Natural killer cell (primary cell): ENCODE results near the gene FDPS. TPM values are rescaled to one million over a fixed set of nuclear protein-coding genes. Genes with fewer than 3 reads are reported as not detected.

Experiments used
- ATAC-seq, 3 donors: fragments of 150-1000 bp in 2 of 3; fragments of 200-7000 bp in 1 of 3; cut with Tn5 transposase; 1 replicate in 1 of 3; 2 replicates in 2 of 3; pipeline ENCODE4 v1.10.0; 2021; ENCODE audit warnings: mild to moderate bottlenecking in 2 of 3, moderate library complexity in 2 of 3
- DNase-seq, 2 donors: peaks; one replicate each; pipeline versions ENCODE4 v3.0.0 to v3.0.0-alpha.2; 2013 to 2021; ENCODE audit warnings: mixed read lengths in 1 of 2
- H3K27ac ChIP-seq: one replicate; pipeline ENCODE4 v1.5.1; 2013; ENCODE audit warnings: mild to moderate bottlenecking, low read length
- H3K27me3 ChIP-seq: one replicate; pipeline ENCODE4 v1.6.1; 2013; ENCODE audit warnings: low read length; ENCODE audit not compliant: control insufficient read depth, insufficient read depth
- H3K36me3 ChIP-seq: one replicate; pipeline ENCODE4 v1.6.1; 2013; ENCODE audit warnings: low read length; ENCODE audit not compliant: control insufficient read depth, insufficient read depth
- H3K4me1 ChIP-seq: one replicate; pipeline ENCODE4 v1.6.1; 2013; ENCODE audit warnings: low read length; ENCODE audit not compliant: control insufficient read depth, insufficient read depth
- H3K4me3 ChIP-seq: one replicate; pipeline ENCODE4 v1.5.1; 2013; ENCODE audit warnings: low read length
- H3K9me3 ChIP-seq: one replicate; pipeline ENCODE4 v1.6.1; 2013; ENCODE audit warnings: low read length; ENCODE audit not compliant: control insufficient read depth, insufficient read depth
- H3K27ac Mint-ChIP-seq, 2 donors: one replicate each; pipeline ENCODE4 v1.8.0; 2022; ENCODE audit warnings: mild to moderate bottlenecking in 2 of 2, mixed read lengths in 2 of 2, moderate library complexity in 1 of 2
- H3K27me3 Mint-ChIP-seq, 2 donors: one replicate each; pipeline ENCODE4 v1.8.0; 2022; ENCODE audit warnings: low read depth in 2 of 2, mixed read lengths in 2 of 2
- H3K36me3 Mint-ChIP-seq: one replicate; pipeline ENCODE4 v1.8.0; 2022; ENCODE audit warnings: mixed read lengths
- H3K4me1 Mint-ChIP-seq, 2 donors: one replicate each; pipeline ENCODE4 v1.8.0; 2022; ENCODE audit warnings: mixed read lengths in 2 of 2
- H3K4me3 Mint-ChIP-seq: one replicate; pipeline ENCODE4 v1.8.0; 2022; ENCODE audit warnings: mild to moderate bottlenecking, moderate library complexity, mixed read lengths
- H3K9me3 Mint-ChIP-seq, 2 donors: one replicate each; pipeline ENCODE4 v1.8.0; 2022; ENCODE audit warnings: mixed read lengths in 2 of 2
- CTCF ChIP-seq: fragments of 200-600 bp; IDR thresholded peaks from one replicate; pipeline ENCODE4 v1.8.0; 2022; ENCODE audit warnings: antibody characterized with exemption
- WGBS: methylation state at CpG from one replicate; pipeline ENCODE4 v1.1.7; 2013; ENCODE audit warnings: missing lambda C conversion rate; ENCODE audit not compliant: insufficient coverage; 5-methylcytosine and 5-hydroxymethylcytosine counted together
- intact Hi-C: fragments of 100-400 bp; cut with micrococcal nuclease; formaldehyde crosslinking; loops from one replicate; pipeline ENCODE4 v1.14.2; 2022
- total RNA-seq, 4 donors: library from RNA; stranded (reverse); fragments of 120-200 nt in 1 of 4; gene quantifications; one replicate each; pipeline versions ENCODE4 v1.2.3 to v1.2.4, GENCODE V29; 2013 to 2022

FDPS gene
- total RNA-seq, 3 donors from 2014 or later (not counting 1 experiment from before 2014, with no cell fraction given): 105 to 110 (median 105) TPM

GRCh38 chr1:155294520-155295182, 14.0 kb upstream of the FDPS start:
- Histone ChIP-seq H3K4me1 (peaks cover 7% of the 10 kb centered on the region), H3K36me3 (no peaks in the 10 kb centered on the region), H3K27ac (no peak overlapping the region), H3K27me3 (peaks cover 12% of the 10 kb centered on the region), H3K9me3 (no peaks in the 10 kb centered on the region), H3K4me3 (no peak overlapping the region)
- no peak for DNase-seq
- no peak for TF ChIP-seq CTCF
- H3K4me1 Mint-ChIP-seq: peaks cover 0 to 4% of the 10 kb centered on the region in 2 donors
- ATAC-seq: peak in 1 of 3 donors; percentile 24
- no peaks in the 10 kb centered on the region for H3K36me3 Mint-ChIP-seq
- intact Hi-C loops: no loop called here
- WGBS: 31% methylated on average over 46 of the region's 46 CpGs
- H3K9me3 Mint-ChIP-seq: no peaks in the 10 kb centered on the region
- no peak overlapping the region for H3K4me3 Mint-ChIP-seq
- no peak overlapping the region for H3K27ac Mint-ChIP-seq
- H3K27me3 Mint-ChIP-seq: peaks cover 33 to 44% of the 10 kb centered on the region in 2 donors

GRCh38 chr1:155295183-155295941, 13.3 kb upstream of the FDPS start:
- H3K4me3 Mint-ChIP-seq: no peak overlapping the region
- H3K36me3 ChIP-seq: no peaks in the 10 kb centered on the region
- H3K27me3 Mint-ChIP-seq: peaks cover 33 to 41% of the 10 kb centered on the region in 2 donors
- H3K4me1 ChIP-seq: peaks cover 7% of the 10 kb centered on the region
- H3K27me3 ChIP-seq: peaks cover 12% of the 10 kb centered on the region
- WGBS: 26% methylated on average over 47 of the region's 47 CpGs
- H3K9me3 ChIP-seq: no peaks in the 10 kb centered on the region
- intact Hi-C loops: no loop called here
- no peak for TF ChIP-seq CTCF
- no peak overlapping the region for H3K4me3 ChIP-seq
- no peak overlapping the region for H3K27ac Mint-ChIP-seq
- H3K27ac ChIP-seq: no peak overlapping the region
- no peaks in the 10 kb centered on the region for H3K36me3 Mint-ChIP-seq
- ATAC-seq (peak in 1 of 3 donors; percentile 30), DNase-seq (no peak)
- H3K9me3 Mint-ChIP-seq: no peaks in the 10 kb centered on the region
- H3K4me1 Mint-ChIP-seq: peaks cover 0 to 4% of the 10 kb centered on the region in 2 donors

GRCh38 chr1:155295942-155296267, 12.8 kb upstream of the FDPS start:
- H3K27me3 ChIP-seq: peaks cover 12% of the 10 kb centered on the region
- no peaks in the 10 kb centered on the region for H3K36me3 Mint-ChIP-seq
- DNase-seq: no peak
- H3K9me3 Mint-ChIP-seq: no peaks in the 10 kb centered on the region
- peaks cover 0 to 4% of the 10 kb centered on the region in 2 donors for H3K4me1 Mint-ChIP-seq
- H3K9me3 ChIP-seq: no peaks in the 10 kb centered on the region
- H3K36me3 ChIP-seq: no peaks in the 10 kb centered on the region
- no peak overlapping the region for H3K4me3 ChIP-seq
- 89% methylated on average over 7 of the region's 7 CpGs for WGBS
- no peak for TF ChIP-seq CTCF
- no peak overlapping the region for H3K27ac ChIP-seq
- H3K4me1 ChIP-seq: peaks cover 7% of the 10 kb centered on the region
- ATAC-seq: no peak
- intact Hi-C loops: no loop called here
- H3K27me3 Mint-ChIP-seq: peaks cover 33 to 41% of the 10 kb centered on the region in 2 donors
- H3K4me3 Mint-ChIP-seq: no peak overlapping the region
- H3K27ac Mint-ChIP-seq: no peak overlapping the region
